IMR-90 (cell line): ENCODE data around the gene AKAP13. TPM values are rescaled to one million over a fixed set of nuclear protein-coding genes. Genes with fewer than 3 reads are reported as not detected.

Experiments used
- ATAC-seq: fragments of 200-7000 bp; cut with Tn5 transposase; 2 replicates; pipeline ENCODE4 v1.9.1; 2020; ENCODE audit warnings: low read depth, mild to moderate bottlenecking, moderate library complexity
- BruUV-seq: library from RNA; stranded (reverse); fragments of 400-500 nt; replicated peaks from 2 replicates; lab custom pipeline; 2021; lab: Mats Ljungman, UMichigan
- CTCF ChIA-PET: fragments of 300-600 bp; formaldehyde crosslinking; extraction: SDS; loops from one replicate; lab custom pipeline; 2021; ENCODE audit warnings: antibody characterized with exemption; lab: Yijun Ruan, JAX
- POLR2A ChIA-PET: fragments of 300-600 bp; sonication (Branson Sonifier 250); formaldehyde crosslinking; loops from one replicate; lab custom pipeline; 2022; ENCODE audit warnings: antibody characterized with exemption; ENCODE audit not compliant: unreplicated experiment; lab: Charles Lee
- DNase-seq: peaks from one replicate; pipeline ENCODE4 v3.0.0; 2013
- H2AFZ ChIP-seq: replicated peaks from 2 replicates; pipeline ENCODE3; 2013; ENCODE audit warnings: low read length, mild to moderate bottlenecking; ENCODE audit not compliant: poor library complexity
- H2AK5ac ChIP-seq: 2 replicates; pipeline ENCODE4 v1.6.1; 2013; ENCODE audit warnings: low read depth, low read length, inconsistent platforms
- H2AK9ac ChIP-seq: replicated peaks from 2 replicates; pipeline ENCODE3; 2013; ENCODE audit warnings: mild to moderate bottlenecking, low read depth, low read length, moderate library complexity; ENCODE audit not compliant: poor library complexity
- H2BK120ac ChIP-seq: 2 replicates; pipeline ENCODE4 v1.6.1; 2013; ENCODE audit warnings: low read depth, low read length, inconsistent platforms
- H2BK15ac ChIP-seq: 3 replicates; pipeline ENCODE4 v1.6.1; 2013; ENCODE audit warnings: low read depth, low read length, inconsistent platforms
- H2BK20ac ChIP-seq: 2 replicates; pipeline ENCODE4 v1.6.1; 2013; ENCODE audit warnings: low read depth, mild to moderate bottlenecking, inconsistent platforms, low read length, moderate library complexity
- H2BK5ac ChIP-seq: 2 replicates; pipeline ENCODE4 v1.6.1; 2013; ENCODE audit warnings: mild to moderate bottlenecking, low read depth, low read length, inconsistent platforms; ENCODE audit not compliant: poor library complexity, severe bottlenecking
- H3K14ac ChIP-seq: replicated peaks from 2 replicates; pipeline ENCODE4 v1.6.1; 2013; ENCODE audit warnings: low read depth, low read length, inconsistent platforms
- H3K18ac ChIP-seq: 2 replicates; pipeline ENCODE4 v1.6.1; 2013; ENCODE audit warnings: low read depth, low read length, control low read depth
- H3K23ac ChIP-seq: 2 replicates; pipeline ENCODE4 v1.6.1; 2013; ENCODE audit warnings: low read depth, low read length, inconsistent platforms
- H3K27ac ChIP-seq: 2 replicates; pipeline ENCODE4 v1.5.1; 2013; ENCODE audit warnings: mild to moderate bottlenecking, control low read depth, low read length; ENCODE audit not compliant: insufficient read depth
- H3K27me3 ChIP-seq: 2 replicates; pipeline ENCODE4 v1.6.1; 2013; ENCODE audit warnings: low read length; ENCODE audit not compliant: control insufficient read depth, insufficient read depth
- H3K36me3 ChIP-seq: 2 replicates; pipeline ENCODE4 v1.6.1; 2013; ENCODE audit warnings: low read length, mixed read lengths; ENCODE audit not compliant: control insufficient read depth, insufficient read depth
- H3K4ac ChIP-seq: 2 replicates; pipeline ENCODE4 v1.6.1; 2013; ENCODE audit warnings: low read depth, low read length, inconsistent platforms
- H3K4me1 ChIP-seq: 2 replicates; pipeline ENCODE4 v1.6.1; 2013; ENCODE audit warnings: low read length, mixed read lengths; ENCODE audit not compliant: control insufficient read depth, insufficient read depth
- H3K4me2 ChIP-seq: 2 replicates; pipeline ENCODE4 v1.6.1; 2013; ENCODE audit warnings: low read depth, mild to moderate bottlenecking, control low read depth, low read length, moderate library complexity
- H3K4me3 ChIP-seq: 2 replicates; pipeline ENCODE4 v1.5.1; 2013; ENCODE audit warnings: low read depth, mild to moderate bottlenecking, control low read depth, low read length, moderate library complexity; ENCODE audit not compliant: insufficient read depth
- H3K56ac ChIP-seq: 2 replicates; pipeline ENCODE4 v1.6.1; 2013; ENCODE audit warnings: low read length, inconsistent platforms; ENCODE audit not compliant: insufficient read depth; ENCODE audit errors: extremely low read depth
- H3K79me1 ChIP-seq, 2 experiments: 2 replicates each; pipeline ENCODE4 v1.6.1; 2013; ENCODE audit warnings: low read length in 2 of 2, inconsistent platforms in 1 of 2, low read depth in 1 of 2
- H3K9ac ChIP-seq: 2 replicates; pipeline ENCODE4 v1.6.1; 2013; ENCODE audit warnings: low read depth, low read length, control low read depth
- H3K9me1 ChIP-seq: 2 replicates; pipeline ENCODE4 v1.6.1; 2013; ENCODE audit warnings: low read length, inconsistent platforms; ENCODE audit not compliant: insufficient read depth
- H3K9me3 ChIP-seq: 2 replicates; pipeline ENCODE4 v1.6.1; 2013; ENCODE audit warnings: low read length; ENCODE audit not compliant: control insufficient read depth, insufficient read depth
- H4K20me1 ChIP-seq: 2 replicates; pipeline ENCODE4 v1.6.1; 2013; ENCODE audit warnings: low read length, inconsistent platforms; ENCODE audit not compliant: insufficient read depth
- H4K5ac ChIP-seq: 2 replicates; pipeline ENCODE4 v1.6.1; 2013; ENCODE audit warnings: mild to moderate bottlenecking, low read depth, low read length, control low read depth
- H4K8ac ChIP-seq, 2 experiments: 2 replicates each; pipeline ENCODE4 v1.6.1; 2013; ENCODE audit warnings: low read depth in 2 of 2, low read length in 2 of 2, control low read depth in 1 of 2, inconsistent platforms in 1 of 2
- H4K91ac ChIP-seq: 2 replicates; pipeline ENCODE4 v1.6.1; 2013; ENCODE audit warnings: low read depth, low read length, inconsistent platforms; ENCODE audit not compliant: insufficient read depth
- BHLHE40 ChIP-seq: fragments of 150-350 bp; IDR thresholded peaks from 2 replicates; pipeline ENCODE4 v1.6.1; 2016; ENCODE audit warnings: mild to moderate bottlenecking, low read depth, low read length
- CHD1 ChIP-seq: IDR thresholded peaks from 2 replicates; pipeline ENCODE4 v1.6.1; 2012; ENCODE audit warnings: low read depth, low read length, improper control_type of control experiment
- FOS ChIP-seq: fragments of 150-350 bp; IDR thresholded peaks from 2 replicates; pipeline ENCODE4 v1.6.1; 2016; ENCODE audit warnings: low read depth, low read length
- MXI1 ChIP-seq: IDR thresholded peaks from 2 replicates; pipeline ENCODE4 v1.6.1; 2012; ENCODE audit warnings: low read depth, mild to moderate bottlenecking, low read length, moderate library complexity, borderline replicate concordance
- POLR2A ChIP-seq: IDR thresholded peaks from 2 replicates; pipeline ENCODE4 v1.6.1; 2012; ENCODE audit warnings: mild to moderate bottlenecking, low read depth, low read length
- RFX5 ChIP-seq: IDR thresholded peaks from 2 replicates; pipeline ENCODE4 v1.8.0; 2012; ENCODE audit warnings: low read depth, mild to moderate bottlenecking, low read length, moderate library complexity
- SMC3 ChIP-seq: fragments of 150-350 bp; IDR thresholded peaks from 2 replicates; pipeline ENCODE4 v1.6.1; 2016; ENCODE audit warnings: low read depth, mild to moderate bottlenecking, antibody characterized with exemption, low read length, moderate library complexity
- WGBS, 2 experiments: methylation state at CpG; one replicate each; pipeline versions ENCODE4 v1.1.5 to v1.1.7; 2013; ENCODE audit warnings: missing lambda C conversion rate in 2 of 2; ENCODE audit not compliant: insufficient read length in 1 of 2; ENCODE audit errors: extremely low coverage in 2 of 2; 5-methylcytosine and 5-hydroxymethylcytosine counted together
- dilution Hi-C: fragments of 300-500 bp; cut with HindIII; formaldehyde crosslinking; loops from one replicate; pipeline ENCODE4 v1.14.3; 2018; ENCODE audit warnings: low sequenced_read_pairs; ENCODE audit not compliant: unreplicated experiment
- in situ Hi-C: fragments of 300-500 bp; cut with MboI; formaldehyde crosslinking; loops from 3 replicates; pipeline ENCODE4 v1.14.3; 2019; ENCODE audit warnings: low sequenced_read_pairs, inconsistent platforms, mixed read lengths
- intact Hi-C: fragments of 100-400 bp; cut with micrococcal nuclease; formaldehyde crosslinking; loops from 2 replicates; pipeline ENCODE4 v1.10.0; 2022
- polyA plus RNA-seq, 3 experiments: library from polyadenylated mRNA; depleted of rRNA; stranded (reverse); fragments of >200 nt; gene quantifications; 2 replicates each; pipeline ENCODE4 v1.2.3, GENCODE V29; 2012; ENCODE audit warnings: low replicate concordance in 1 of 3
- total RNA-seq: library from RNA; depleted of rRNA; stranded (reverse); fragments of >200 nt; gene quantifications from 2 replicates; pipeline ENCODE4 v1.2.3, GENCODE V29; 2012

AKAP13 gene
- total and polyA plus RNA-seq, 2 of the 4 experiments (the other 2 are of a cell fraction): 10.4 to 46.4 TPM

DNA sequence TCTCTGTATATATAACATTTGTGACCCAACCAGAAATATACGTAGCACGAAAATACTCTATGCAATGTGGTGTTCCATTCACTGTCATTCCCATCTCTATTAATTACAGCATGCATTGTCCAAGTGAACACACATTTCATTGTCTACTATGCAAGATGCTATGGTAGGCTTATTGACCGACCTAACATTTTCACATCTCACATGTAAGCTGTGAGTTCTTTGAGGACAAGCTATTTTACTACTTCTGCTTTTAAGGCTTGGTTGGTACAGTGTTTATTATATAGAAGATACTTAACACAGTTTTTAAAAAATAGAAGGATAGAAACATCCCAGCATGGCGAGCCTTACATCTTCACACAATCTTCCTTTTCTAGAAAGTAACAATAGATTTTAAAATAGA, 249.9 kb downstream of the AKAP13 start:
- WGBS, 2 experiments: no CpG with 5 or more reads among the region's 4 CpGs
- ATAC-seq (no peak), DNase-seq (no peak)
- no peak overlapping the region for H3K9ac ChIP-seq
- intact Hi-C loops (no loop called here), in situ Hi-C loops (no loop called here), dilution Hi-C loops (no loop called here)
- no peaks in the 10 kb centered on the region for H3K9me3 ChIP-seq
- ChIA-PET CTCF (no interaction called here), POLR2A (no interaction called here)
- no peak overlapping the region for H2AK9ac ChIP-seq
- no peak overlapping the region for H2BK20ac ChIP-seq
- H3K4me1 ChIP-seq: peaks cover 4% of the 10 kb centered on the region
- no peak overlapping the region for H4K5ac ChIP-seq
- H4K20me1 ChIP-seq: no peaks in the 10 kb centered on the region
- no peak for TF ChIP-seq FOS
- TF ChIP-seq MXI1: no peak
- TF ChIP-seq SMC3: no peak
- no peak for TF ChIP-seq POLR2A
- TF ChIP-seq CHD1: no peak
- no peak for TF ChIP-seq RFX5
- TF ChIP-seq BHLHE40: no peak
- H3K23ac ChIP-seq: no peak overlapping the region
- H3K4ac ChIP-seq: no peak overlapping the region
- no peak overlapping the region for H3K18ac ChIP-seq
- H3K4me3 ChIP-seq: no peak overlapping the region
- H3K27ac ChIP-seq: no peak overlapping the region
- no peak overlapping the region for H4K8ac ChIP-seq
- no peak overlapping the region for H2AK5ac ChIP-seq
- H3K56ac ChIP-seq: no peak overlapping the region
- H2BK5ac ChIP-seq: no peak overlapping the region
- no peak overlapping the region for H2AFZ ChIP-seq
- no peak overlapping the region for H2BK15ac ChIP-seq
- no peak overlapping the region for H3K4me2 ChIP-seq
- H3K14ac ChIP-seq: no peak overlapping the region
- no peak overlapping the region for H4K91ac ChIP-seq
- H3K9me1 ChIP-seq: peaks cover 6% of the 10 kb centered on the region
- H3K36me3 ChIP-seq: no peaks in the 10 kb centered on the region
- no TSS peak for BruUV-seq
- no peak overlapping the region for H2BK120ac ChIP-seq
- H3K27me3 ChIP-seq: no peaks in the 10 kb centered on the region
- H3K79me1 ChIP-seq: peaks cover 25 to 58% of the 10 kb centered on the region in 2 experiments
